Choroid plexus epithelial cell (primary cell): Measurements from ENCODE around the gene ULK4.
A peak's percentile ranks its signal among the peaks of the same experiment; 100 is the strongest.
"Not testable (repeated sequence)": the region's sequence is repeated elsewhere in the genome, so short reads cannot be mapped to it uniquely, and the experiment has no call there.

ENCODE experiments used
- DNase-seq: peaks from one replicate; pipeline ENCODE4 v3.0.0-alpha.2; 2010; ENCODE audit warnings: low read depth
- H3K4me3 ChIP-seq: 2 replicates; pipeline ENCODE4 v1.5.1; 2011; ENCODE audit warnings: low read depth, mild to moderate bottlenecking, control low read depth, low read length, moderate library complexity
- TF ChIP-seq, protein P1 (sequence below): conservative IDR thresholded peaks from 2 replicates; pipeline ENCODE4 v1.5.1; 2011; ENCODE audit warnings: low read depth, mild to moderate bottlenecking, control low read depth, inconsistent platforms, low read length, moderate library complexity

Gene ULK4

DNA sequence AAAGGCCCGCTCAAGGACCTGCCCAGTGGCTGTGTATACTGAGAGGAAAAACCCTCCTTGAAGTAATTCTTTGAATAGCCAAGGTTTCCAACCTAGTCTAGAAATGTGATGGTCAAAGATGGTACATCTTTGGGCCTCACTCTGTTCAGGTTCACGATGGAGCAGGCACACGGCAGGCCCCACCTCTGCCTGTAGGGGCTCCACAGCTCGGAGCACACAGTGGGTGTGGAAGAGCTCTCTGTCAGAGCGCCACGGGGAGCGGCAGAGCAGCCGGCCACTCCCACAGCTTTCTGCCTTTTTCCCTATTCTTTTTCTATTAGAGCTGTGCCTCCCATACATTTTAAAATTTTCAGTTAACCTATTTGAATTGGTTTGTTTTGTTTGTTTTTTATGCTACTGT is 673.1 kb downstream of the ULK4 start:
- no peak for DNase-seq
- TF ChIP-seq, protein P1, sequence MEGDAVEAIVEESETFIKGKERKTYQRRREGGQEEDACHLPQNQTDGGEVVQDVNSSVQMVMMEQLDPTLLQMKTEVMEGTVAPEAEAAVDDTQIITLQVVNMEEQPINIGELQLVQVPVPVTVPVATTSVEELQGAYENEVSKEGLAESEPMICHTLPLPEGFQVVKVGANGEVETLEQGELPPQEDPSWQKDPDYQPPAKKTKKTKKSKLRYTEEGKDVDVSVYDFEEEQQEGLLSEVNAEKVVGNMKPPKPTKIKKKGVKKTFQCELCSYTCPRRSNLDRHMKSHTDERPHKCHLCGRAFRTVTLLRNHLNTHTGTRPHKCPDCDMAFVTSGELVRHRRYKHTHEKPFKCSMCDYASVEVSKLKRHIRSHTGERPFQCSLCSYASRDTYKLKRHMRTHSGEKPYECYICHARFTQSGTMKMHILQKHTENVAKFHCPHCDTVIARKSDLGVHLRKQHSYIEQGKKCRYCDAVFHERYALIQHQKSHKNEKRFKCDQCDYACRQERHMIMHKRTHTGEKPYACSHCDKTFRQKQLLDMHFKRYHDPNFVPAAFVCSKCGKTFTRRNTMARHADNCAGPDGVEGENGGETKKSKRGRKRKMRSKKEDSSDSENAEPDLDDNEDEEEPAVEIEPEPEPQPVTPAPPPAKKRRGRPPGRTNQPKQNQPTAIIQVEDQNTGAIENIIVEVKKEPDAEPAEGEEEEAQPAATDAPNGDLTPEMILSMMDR: no peak
- no peak overlapping the region for H3K4me3 ChIP-seq

DNA sequence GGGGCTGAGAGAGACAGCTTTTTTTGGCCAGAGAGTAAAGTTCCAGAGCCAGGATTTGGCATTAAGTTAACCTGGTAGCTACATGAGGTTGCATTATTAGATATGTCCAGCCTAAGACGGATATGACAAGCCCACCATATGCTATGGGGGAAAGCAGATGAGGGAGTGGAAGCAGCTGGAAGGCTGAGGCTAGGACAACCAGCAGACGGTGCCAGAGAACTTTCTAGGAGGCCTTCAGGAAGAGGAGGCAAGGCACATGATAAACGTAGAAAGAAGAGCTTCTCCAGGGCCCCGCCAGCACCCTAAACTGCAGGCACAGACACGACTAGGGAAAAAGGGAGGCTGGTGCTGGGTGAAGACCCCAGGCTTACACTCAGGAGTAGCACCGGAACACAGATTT is 675.6 kb downstream of the ULK4 start:
- H3K4me3 ChIP-seq: no peak overlapping the region
- TF ChIP-seq, protein P1: no peak
- DNase-seq: no peak

DNA sequence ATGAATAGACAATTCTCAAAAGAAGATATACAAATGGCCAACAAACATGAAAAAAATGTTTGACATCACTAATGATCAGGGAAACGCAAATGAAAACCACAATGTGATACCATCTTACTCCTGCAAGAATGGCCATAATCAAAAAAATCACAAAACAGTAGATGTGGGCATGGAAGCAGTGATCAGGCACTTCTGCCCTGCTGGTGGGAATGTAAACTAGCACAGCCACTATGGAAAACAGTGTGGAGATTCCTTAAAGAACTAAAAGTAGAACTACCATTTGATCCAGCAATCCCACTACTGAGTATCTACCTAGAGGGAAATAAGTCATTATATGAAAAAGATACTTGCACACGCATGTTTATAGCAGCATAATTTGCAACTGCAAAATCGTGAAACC is 677.0 kb downstream of the ULK4 start:
- TF ChIP-seq, protein P1: peak; percentile 5
- H3K4me3 ChIP-seq, DNase-seq: not testable (repeated sequence)

DNA sequence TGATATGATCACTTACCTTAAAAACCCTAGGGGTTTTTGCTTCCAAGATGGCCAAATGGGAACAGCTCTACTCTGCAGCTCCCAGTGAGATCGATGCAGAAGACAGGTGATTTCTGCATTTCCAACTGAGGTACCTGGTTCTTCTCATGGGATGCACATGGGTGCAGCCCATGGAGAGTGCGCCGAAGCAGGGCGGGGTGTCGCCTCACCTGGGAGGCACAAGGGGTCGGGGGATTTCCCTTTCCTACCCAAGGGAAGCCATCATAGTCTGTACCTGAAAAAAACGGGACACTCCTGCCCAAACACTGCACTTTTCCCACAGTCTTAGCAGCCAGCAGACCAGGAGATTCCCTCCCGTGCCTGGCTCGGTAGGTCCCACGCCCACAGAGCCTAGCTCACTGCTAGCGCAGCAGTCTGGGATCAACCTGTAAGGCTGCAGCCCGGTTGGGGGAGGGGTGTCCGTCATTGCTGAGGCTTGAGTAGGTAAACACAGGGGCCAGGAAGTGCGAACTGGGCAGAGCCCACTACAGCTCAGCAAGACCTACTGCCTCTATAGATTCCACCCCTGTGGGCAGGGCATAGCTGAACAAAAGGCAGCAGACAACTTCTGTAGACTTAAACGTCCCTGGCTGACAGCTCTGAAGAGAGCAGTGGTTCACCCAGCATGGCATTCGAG is 684.0 kb downstream of the ULK4 start:
- H3K4me3 ChIP-seq: no peak overlapping the region
- TF ChIP-seq, protein P1: no peak
- no peak for DNase-seq

DNA sequence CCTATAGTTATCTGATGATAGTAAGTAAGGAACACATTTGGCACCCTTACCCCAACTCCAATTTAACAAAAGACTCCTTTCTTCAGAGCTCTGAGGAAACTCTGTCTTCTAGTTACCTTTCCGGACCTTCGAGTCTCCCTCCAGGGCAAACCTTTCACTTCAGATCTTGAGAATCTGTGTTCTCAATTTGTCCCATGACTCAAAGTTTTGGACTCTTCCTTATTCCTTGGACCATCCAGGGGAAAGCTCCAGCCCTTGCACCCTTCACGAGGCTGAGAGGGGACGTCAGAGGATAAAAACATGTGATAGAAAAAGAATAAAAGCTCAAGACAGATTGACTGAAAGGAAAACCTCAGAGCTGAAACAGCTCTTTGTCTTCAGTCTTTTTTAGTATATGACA is 685.7 kb downstream of the ULK4 start:
- TF ChIP-seq, protein P1: no peak
- no peak for DNase-seq
- H3K4me3 ChIP-seq: no peak overlapping the region

DNA sequence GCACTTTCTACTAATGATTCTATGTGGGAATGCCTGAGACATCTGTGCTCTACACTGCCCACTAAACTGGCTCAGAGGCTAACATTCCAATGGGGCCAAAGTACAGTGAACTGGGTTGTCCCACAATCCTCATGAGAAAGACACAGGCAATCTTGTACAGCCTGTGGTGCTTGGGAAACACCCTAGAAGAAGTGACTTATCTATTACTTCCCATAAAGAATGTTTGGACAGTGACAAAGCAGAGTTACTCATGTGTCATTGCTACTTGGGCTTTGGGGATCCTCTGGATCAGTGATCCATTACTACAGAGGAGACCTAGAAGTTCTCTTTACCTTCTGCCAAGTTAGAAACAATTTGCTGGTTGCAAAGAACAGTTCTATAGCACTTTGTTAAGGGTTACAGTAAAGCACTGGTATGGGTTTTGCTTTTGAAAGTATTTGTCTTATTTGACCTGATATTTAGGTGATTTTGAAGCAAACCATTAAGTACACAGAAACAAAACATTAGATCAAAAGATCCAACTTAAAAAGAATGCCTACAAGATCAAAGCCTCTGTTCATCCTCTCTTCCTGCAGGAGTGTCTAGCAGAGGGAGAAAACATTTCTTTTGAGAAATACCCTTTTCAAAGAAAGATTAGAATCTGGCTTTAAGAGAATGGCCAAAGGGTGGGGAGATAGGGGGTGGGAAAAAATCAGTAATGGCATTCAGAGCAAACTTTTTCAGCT is 686.8 kb downstream of the ULK4 start:
- no peak overlapping the region for H3K4me3 ChIP-seq
- peak; percentile 86 for DNase-seq
- TF ChIP-seq, protein P1: no peak

DNA sequence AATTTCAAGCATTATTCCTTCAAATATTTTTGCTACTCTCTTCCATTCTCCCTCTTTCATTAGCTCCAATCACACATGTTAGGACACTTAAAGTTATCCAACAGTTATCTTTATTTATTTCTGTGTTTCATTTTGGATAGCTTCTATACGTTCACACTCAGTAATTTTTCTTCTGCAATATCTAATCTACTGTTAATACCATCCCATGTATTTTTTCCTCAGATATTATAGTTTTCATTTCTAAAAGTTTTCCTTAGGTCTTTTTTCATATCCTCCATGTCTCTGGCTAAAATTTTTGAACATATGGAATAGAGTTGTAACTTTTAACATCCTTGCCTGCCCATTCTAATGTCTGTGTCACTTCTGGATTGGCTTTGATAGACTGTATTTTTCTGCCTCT is 689.2 kb downstream of the ULK4 start:
- H3K4me3 ChIP-seq: no peak overlapping the region
- DNase-seq: no peak
- TF ChIP-seq, protein P1: no peak
